HL-60/S4 (cell line): Measurements from ENCODE around the gene SCD.

ENCODE experiments used
- in situ Hi-C: fragments of 300-500 bp; cut with MboI; formaldehyde crosslinking; loops from 2 replicates; pipeline ENCODE4 v1.14.3; 2022; ENCODE audit warnings: low sequenced_read_pairs

The SCD gene

GRCh38 chr10:100338434-100339036, 8.5 kb upstream of the SCD start:
- in situ Hi-C loops, result loop anchor here (25.0 kb wide), 1 partner anchor 549 kb away; no protein-coding TSS in a partner anchor

- in situ Hi-C loops, result loop anchor here (25.0 kb wide), 1 partner anchor 548 kb away; no protein-coding TSS in a partner anchor
These were observed 7.8 kb upstream of the SCD start for GRCh38 chr10:100339236-100339635.

- in situ Hi-C loops, result loop anchor here (5.0 to 25.0 kb wide), 3 partner anchors 91 to 546 kb away; partner anchors contain the start of gene SEC31B
These were observed 5.8 kb upstream of the SCD start for GRCh38 chr10:100340948-100341847.

GRCh38 chr10:100341953-100342626, 4.9 kb upstream of the SCD start:
- in situ Hi-C loops, result loop anchor here (5.0 to 25.0 kb wide), 3 partner anchors 90 to 545 kb away; partner anchors contain the start of gene SEC31B

- in situ Hi-C loops, result loop anchor here (5.0 to 25.0 kb wide), 3 partner anchors 90 to 545 kb away; partner anchors contain the start of gene SEC31B
These were observed 4.4 kb upstream of the SCD start for GRCh38 chr10:100342627-100342972.

- in situ Hi-C loops, result loop anchor here (5.0 to 25.0 kb wide), 3 partner anchors 88 to 543 kb away; partner anchors contain the start of gene SEC31B
These were observed 2.7 kb upstream of the SCD start for GRCh38 chr10:100344241-100344788.

GRCh38 chr10:100345570-100346330, 1.3 kb upstream of the SCD start:
- in situ Hi-C loops, result loop anchor here (10.0 to 25.0 kb wide), 2 partner anchors 169 to 542 kb away; partner anchors contain the start of gene SEC31B

GRCh38 chr10:100346351-100346764, 675 bp upstream of the SCD start:
- in situ Hi-C loops, result loop anchor here (10.0 to 25.0 kb wide), 2 partner anchors 168 to 541 kb away; partner anchors contain the start of gene SEC31B

- in situ Hi-C loops, result loop anchor here (10.0 to 25.0 kb wide), 2 partner anchors 167 to 540 kb away; partner anchors contain the start of gene SEC31B
These were observed 649 bp downstream of the SCD start for GRCh38 chr10:100347568-100348195.

- in situ Hi-C loops, result loop anchor here (10.0 to 25.0 kb wide), 2 partner anchors 166 to 539 kb away; partner anchors contain the start of gene SEC31B
These were observed 1.4 kb downstream of the SCD start for GRCh38 chr10:100348389-100348927.

GRCh38 chr10:100349087-100349486, 2.1 kb downstream of the SCD start:
- in situ Hi-C loops, result loop anchor here (10.0 to 25.0 kb wide), 2 partner anchors 166 to 538 kb away; partner anchors contain the start of gene SEC31B

- in situ Hi-C loops, result loop anchor here (10.0 to 25.0 kb wide), 2 partner anchors 165 to 538 kb away; partner anchors contain the start of gene SEC31B
These were observed 2.6 kb downstream of the SCD start for GRCh38 chr10:100349672-100350071.

GRCh38 chr10:100350914-100351485, 4.0 kb downstream of the SCD start:
- in situ Hi-C loops, result no loop called here

- in situ Hi-C loops, result no loop called here
These were observed 6.9 kb downstream of the SCD start for GRCh38 chr10:100353770-100354485.

- in situ Hi-C loops, result no loop called here
These were observed 8.1 kb downstream of the SCD start for GRCh38 chr10:100355086-100355485.

GRCh38 chr10:100356067-100357017, 9.3 kb downstream of the SCD start:
- in situ Hi-C loops, result no loop called here
